GM23338 (cell line): ENCODE data around the gene ACOXL. TPM values are rescaled to one million over a fixed set of nuclear protein-coding genes. Genes with fewer than 3 reads are reported as not detected.

Source experiments
- ATAC-seq: fragments of 200-7000 bp; cut with Tn5 transposase; 3 replicates; pipeline ENCODE4 v1.9.1; 2020
- DNase-seq: peaks from one replicate; pipeline ENCODE4 v3.0.0-alpha.2; 2015; ENCODE audit warnings: low spot score
- H2AFZ ChIP-seq: fragments of 200-600 bp; sonication (generic); 2 replicates; pipeline ENCODE4 v1.8.0; 2016; ENCODE audit warnings: antibody characterized with exemption, mild to moderate bottlenecking, moderate library complexity
- H3F3A ChIP-seq: fragments of 200-600 bp; sonication (generic); replicated peaks from 2 replicates; pipeline ENCODE4 v1.8.0; 2017; ENCODE audit warnings: antibody characterized with exemption, mixed run types, low read depth
- H3K27ac ChIP-seq: fragments of 200-600 bp; sonication (generic); 2 replicates; pipeline ENCODE4 v1.6.1; 2016; ENCODE audit warnings: low read depth
- H3K27me3 ChIP-seq: fragments of 200-600 bp; sonication (generic); 2 replicates; pipeline ENCODE4 v1.8.0; 2016; ENCODE audit warnings: mild to moderate bottlenecking, mixed run types, moderate library complexity; ENCODE audit not compliant: insufficient read depth
- H3K36me3 ChIP-seq: fragments of 200-600 bp; sonication (generic); 2 replicates; pipeline ENCODE4 v1.8.0; 2016; ENCODE audit warnings: mild to moderate bottlenecking; ENCODE audit not compliant: insufficient read depth
- H3K4me1 ChIP-seq: fragments of 200-600 bp; sonication (generic); 2 replicates; pipeline ENCODE4 v1.8.0; 2016; ENCODE audit warnings: mild to moderate bottlenecking, moderate library complexity; ENCODE audit not compliant: insufficient read depth
- H3K4me2 ChIP-seq: fragments of 200-600 bp; sonication (generic); 2 replicates; pipeline ENCODE4 v1.7.1; 2017; ENCODE audit warnings: mixed run types
- H3K4me3 ChIP-seq: fragments of 200-600 bp; sonication (generic); 2 replicates; pipeline ENCODE4 v1.6.1; 2016; ENCODE audit warnings: mixed run types
- H3K79me2 ChIP-seq: fragments of 200-600 bp; sonication (generic); replicated peaks from 2 replicates; pipeline ENCODE4 v1.8.0; 2017; ENCODE audit warnings: mild to moderate bottlenecking; ENCODE audit not compliant: insufficient read depth
- H3K9me2 ChIP-seq: fragments of 200-600 bp; sonication (generic); 2 replicates; pipeline ENCODE4 v1.8.0; 2017; ENCODE audit not compliant: insufficient read depth
- H4K20me1 ChIP-seq: fragments of 200-600 bp; sonication (generic); replicated peaks from 2 replicates; pipeline ENCODE4 v1.8.0; 2017; ENCODE audit warnings: mild to moderate bottlenecking; ENCODE audit not compliant: insufficient read depth
- H3K27ac Mint-ChIP-seq: 2 replicates; pipeline ENCODE4 v1.8.0; 2020; ENCODE audit warnings: inconsistent platforms, mild to moderate bottlenecking, moderate library complexity, mixed read lengths
- H3K27me3 Mint-ChIP-seq: 3 replicates; pipeline ENCODE4 v1.8.0; 2022; ENCODE audit warnings: low read depth, mild to moderate bottlenecking, moderate library complexity, mixed read lengths, inconsistent platforms; ENCODE audit not compliant: insufficient read depth, poor library complexity
- H3K36me3 Mint-ChIP-seq: 3 replicates; pipeline ENCODE4 v1.8.0; 2021; ENCODE audit warnings: low read depth, mild to moderate bottlenecking, inconsistent platforms, moderate library complexity, mixed read lengths
- H3K4me1 Mint-ChIP-seq: 3 replicates; pipeline ENCODE4 v1.8.0; 2020; ENCODE audit warnings: mild to moderate bottlenecking, inconsistent platforms, mixed read lengths
- H3K4me3 Mint-ChIP-seq: 3 replicates; pipeline ENCODE4 v1.8.0; 2021; ENCODE audit warnings: moderate library complexity, mild to moderate bottlenecking, inconsistent platforms, mixed read lengths
- H3K9me3 Mint-ChIP-seq: 3 replicates; pipeline ENCODE4 v1.8.0; 2020; ENCODE audit warnings: moderate library complexity, mild to moderate bottlenecking, inconsistent platforms, mixed read lengths
- CREB1 ChIP-seq: fragments of 250-450 bp; sonication (Bioruptor Pico); IDR thresholded peaks from 2 replicates; pipeline ENCODE4 v1.5.0; 2020; ENCODE audit warnings: low read depth, mild to moderate bottlenecking, moderate library complexity
- ETS1 ChIP-seq: IDR thresholded peaks from 2 replicates; pipeline ENCODE4 v1.6.1; 2016; ENCODE audit warnings: antibody characterized with exemption
- EZH2 ChIP-seq: fragments of 200-600 bp; sonication (generic); IDR thresholded peaks from one replicate; pipeline ENCODE4 v1.8.0; 2017; ENCODE audit warnings: antibody characterized with exemption, mild to moderate bottlenecking, low read depth; ENCODE audit not compliant: unreplicated experiment
- EZH2phosphoT487 ChIP-seq: fragments of 200-600 bp; sonication (generic); IDR thresholded peaks from one replicate; pipeline ENCODE4 v1.8.1; 2018; ENCODE audit warnings: antibody characterized with exemption; ENCODE audit not compliant: unreplicated experiment
- JUNB ChIP-seq: IDR thresholded peaks from one replicate; pipeline ENCODE4 v1.6.1; 2016; ENCODE audit warnings: antibody characterized with exemption; ENCODE audit not compliant: unreplicated experiment
- NANOG ChIP-seq: IDR thresholded peaks from 2 replicates; pipeline ENCODE4 v1.6.1; 2016; ENCODE audit warnings: antibody characterized with exemption, borderline replicate concordance
- POLR2AphosphoS5 ChIP-seq: IDR thresholded peaks from 2 replicates; pipeline ENCODE4 v1.6.1; 2016; ENCODE audit warnings: antibody characterized with exemption, low read depth
- STAT1 ChIP-seq: IDR thresholded peaks from one replicate; pipeline ENCODE4 v1.6.1; 2016; ENCODE audit warnings: antibody characterized with exemption; ENCODE audit not compliant: unreplicated experiment
- ZNF114 ChIP-seq: fragments of 250-450 bp; sonication (Bioruptor Pico); IDR thresholded peaks from 2 replicates; pipeline ENCODE4 v1.5.0; 2020; ENCODE audit warnings: mild to moderate bottlenecking, moderate library complexity
- ZNF331 ChIP-seq: fragments of 250-450 bp; sonication (Bioruptor Pico); IDR thresholded peaks from 2 replicates; pipeline ENCODE4 v1.5.0; 2020; ENCODE audit warnings: low read depth, mild to moderate bottlenecking, moderate library complexity
- polyA plus RNA-seq: library from polyadenylated mRNA; unstranded; fragments of >200 nt; fragmentation: Nextera tagmentation; extraction: Ambion mirVana; gene quantifications from 2 replicates; pipeline ENCODE4 v1.2.1, GENCODE V29; 2016
- total RNA-seq: library from RNA; depleted of rRNA; stranded (reverse); fragments of >200 nt; shearing (Covaris generic); gene quantifications from 2 replicates; pipeline ENCODE4 v1.2.3, GENCODE V29; 2014
- TF ChIP-seq, protein P1 (sequence below): fragments of 250-450 bp; sonication (Bioruptor Pico); IDR thresholded peaks from 2 replicates; pipeline ENCODE4 v1.5.0; 2020; ENCODE audit warnings: mild to moderate bottlenecking, moderate library complexity
- TF ChIP-seq, protein P2 (sequence below), 2 experiments: fragments of 200-600 bp in 1 of 2; sonication (generic) in 1 of 2; conservative IDR thresholded peaks; 2 replicates each; pipeline versions ENCODE4 v1.5.1 to v1.6.1; 2016 to 2017; ENCODE audit warnings: antibody characterized with exemption in 2 of 2, low read depth in 2 of 2, mild to moderate bottlenecking in 2 of 2, moderate library complexity in 1 of 2
- TF ChIP-seq, protein P3 (sequence below): IDR thresholded peaks from one replicate; pipeline ENCODE4 v1.6.1; 2018; ENCODE audit warnings: antibody characterized with exemption; ENCODE audit not compliant: unreplicated experiment

ACOXL gene
- total and polyA plus RNA-seq, 2 experiments from 2014 or later, result 9.0 to 14.7 TPM

DNA sequence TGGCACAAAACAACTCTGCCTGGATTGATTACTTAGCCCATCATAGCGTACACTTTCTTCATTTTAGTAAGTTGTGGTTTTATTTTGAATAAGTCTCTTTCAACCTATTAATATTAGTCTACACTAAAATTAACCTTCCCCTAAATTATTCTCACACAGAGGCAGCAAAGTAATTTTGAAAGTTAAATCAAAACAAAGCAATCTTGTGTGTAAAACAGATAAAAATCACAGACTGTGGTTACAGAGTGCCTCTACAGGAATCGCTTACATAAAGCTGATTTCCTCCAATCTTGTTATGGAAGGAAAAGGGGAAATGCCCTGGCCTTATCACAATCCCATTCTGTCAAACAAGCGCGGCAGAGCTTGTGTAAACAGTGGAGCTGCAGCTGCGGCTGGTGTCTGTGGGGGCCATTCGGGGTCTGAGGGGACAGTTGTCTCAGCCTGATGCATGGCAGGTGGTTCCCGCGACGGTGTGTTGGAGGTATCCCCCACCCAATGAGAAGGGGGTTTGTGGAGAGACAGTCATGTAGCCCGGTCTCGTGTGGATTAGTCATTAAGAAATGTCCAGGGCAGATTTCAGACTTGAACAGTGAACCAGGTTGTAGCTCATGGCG, 430.5 kb downstream of the ACOXL start:
- no peaks in the 10 kb centered on the region; the same call in none of the 2 replicates for H4K20me1 ChIP-seq
- Mint-ChIP-seq H3K4me3 (no peak overlapping the region), H3K27ac (peak overlapping the region; percentile 62; the same call in 1 of the 2 replicates)

More for the DNA sequence above, 430.5 kb downstream of the ACOXL start:
- peaks cover 29% of the 10 kb centered on the region for H3K36me3 Mint-ChIP-seq
- peaks cover 36% of the 10 kb centered on the region for H3K4me1 Mint-ChIP-seq
- H3K27me3 Mint-ChIP-seq, result peaks cover 6% of the 10 kb centered on the region
- Histone ChIP-seq H3K36me3 (0 out of 2 replicates have a peak, but pooled peaks cover 6% of the 10 kb centered on the region), H3K79me2 (peaks cover 40% of the 10 kb centered on the region), H3K4me2 (peak overlapping the region; percentile 30; the same call in 1 of the 2 replicates), H3K27ac (peak overlapping the region; percentile 55), H3F3A (no peaks in the 10 kb centered on the region), H3K27me3 (no peaks in the 10 kb centered on the region), H3K9me2 (no peaks in the 10 kb centered on the region), H3K4me3 (no peak overlapping the region), H3K4me1 (peaks cover 21% of the 10 kb centered on the region), H2AFZ (no peak overlapping the region)
- no peaks in the 10 kb centered on the region for H3K9me3 Mint-ChIP-seq
- TF ChIP-seq, protein P1, sequence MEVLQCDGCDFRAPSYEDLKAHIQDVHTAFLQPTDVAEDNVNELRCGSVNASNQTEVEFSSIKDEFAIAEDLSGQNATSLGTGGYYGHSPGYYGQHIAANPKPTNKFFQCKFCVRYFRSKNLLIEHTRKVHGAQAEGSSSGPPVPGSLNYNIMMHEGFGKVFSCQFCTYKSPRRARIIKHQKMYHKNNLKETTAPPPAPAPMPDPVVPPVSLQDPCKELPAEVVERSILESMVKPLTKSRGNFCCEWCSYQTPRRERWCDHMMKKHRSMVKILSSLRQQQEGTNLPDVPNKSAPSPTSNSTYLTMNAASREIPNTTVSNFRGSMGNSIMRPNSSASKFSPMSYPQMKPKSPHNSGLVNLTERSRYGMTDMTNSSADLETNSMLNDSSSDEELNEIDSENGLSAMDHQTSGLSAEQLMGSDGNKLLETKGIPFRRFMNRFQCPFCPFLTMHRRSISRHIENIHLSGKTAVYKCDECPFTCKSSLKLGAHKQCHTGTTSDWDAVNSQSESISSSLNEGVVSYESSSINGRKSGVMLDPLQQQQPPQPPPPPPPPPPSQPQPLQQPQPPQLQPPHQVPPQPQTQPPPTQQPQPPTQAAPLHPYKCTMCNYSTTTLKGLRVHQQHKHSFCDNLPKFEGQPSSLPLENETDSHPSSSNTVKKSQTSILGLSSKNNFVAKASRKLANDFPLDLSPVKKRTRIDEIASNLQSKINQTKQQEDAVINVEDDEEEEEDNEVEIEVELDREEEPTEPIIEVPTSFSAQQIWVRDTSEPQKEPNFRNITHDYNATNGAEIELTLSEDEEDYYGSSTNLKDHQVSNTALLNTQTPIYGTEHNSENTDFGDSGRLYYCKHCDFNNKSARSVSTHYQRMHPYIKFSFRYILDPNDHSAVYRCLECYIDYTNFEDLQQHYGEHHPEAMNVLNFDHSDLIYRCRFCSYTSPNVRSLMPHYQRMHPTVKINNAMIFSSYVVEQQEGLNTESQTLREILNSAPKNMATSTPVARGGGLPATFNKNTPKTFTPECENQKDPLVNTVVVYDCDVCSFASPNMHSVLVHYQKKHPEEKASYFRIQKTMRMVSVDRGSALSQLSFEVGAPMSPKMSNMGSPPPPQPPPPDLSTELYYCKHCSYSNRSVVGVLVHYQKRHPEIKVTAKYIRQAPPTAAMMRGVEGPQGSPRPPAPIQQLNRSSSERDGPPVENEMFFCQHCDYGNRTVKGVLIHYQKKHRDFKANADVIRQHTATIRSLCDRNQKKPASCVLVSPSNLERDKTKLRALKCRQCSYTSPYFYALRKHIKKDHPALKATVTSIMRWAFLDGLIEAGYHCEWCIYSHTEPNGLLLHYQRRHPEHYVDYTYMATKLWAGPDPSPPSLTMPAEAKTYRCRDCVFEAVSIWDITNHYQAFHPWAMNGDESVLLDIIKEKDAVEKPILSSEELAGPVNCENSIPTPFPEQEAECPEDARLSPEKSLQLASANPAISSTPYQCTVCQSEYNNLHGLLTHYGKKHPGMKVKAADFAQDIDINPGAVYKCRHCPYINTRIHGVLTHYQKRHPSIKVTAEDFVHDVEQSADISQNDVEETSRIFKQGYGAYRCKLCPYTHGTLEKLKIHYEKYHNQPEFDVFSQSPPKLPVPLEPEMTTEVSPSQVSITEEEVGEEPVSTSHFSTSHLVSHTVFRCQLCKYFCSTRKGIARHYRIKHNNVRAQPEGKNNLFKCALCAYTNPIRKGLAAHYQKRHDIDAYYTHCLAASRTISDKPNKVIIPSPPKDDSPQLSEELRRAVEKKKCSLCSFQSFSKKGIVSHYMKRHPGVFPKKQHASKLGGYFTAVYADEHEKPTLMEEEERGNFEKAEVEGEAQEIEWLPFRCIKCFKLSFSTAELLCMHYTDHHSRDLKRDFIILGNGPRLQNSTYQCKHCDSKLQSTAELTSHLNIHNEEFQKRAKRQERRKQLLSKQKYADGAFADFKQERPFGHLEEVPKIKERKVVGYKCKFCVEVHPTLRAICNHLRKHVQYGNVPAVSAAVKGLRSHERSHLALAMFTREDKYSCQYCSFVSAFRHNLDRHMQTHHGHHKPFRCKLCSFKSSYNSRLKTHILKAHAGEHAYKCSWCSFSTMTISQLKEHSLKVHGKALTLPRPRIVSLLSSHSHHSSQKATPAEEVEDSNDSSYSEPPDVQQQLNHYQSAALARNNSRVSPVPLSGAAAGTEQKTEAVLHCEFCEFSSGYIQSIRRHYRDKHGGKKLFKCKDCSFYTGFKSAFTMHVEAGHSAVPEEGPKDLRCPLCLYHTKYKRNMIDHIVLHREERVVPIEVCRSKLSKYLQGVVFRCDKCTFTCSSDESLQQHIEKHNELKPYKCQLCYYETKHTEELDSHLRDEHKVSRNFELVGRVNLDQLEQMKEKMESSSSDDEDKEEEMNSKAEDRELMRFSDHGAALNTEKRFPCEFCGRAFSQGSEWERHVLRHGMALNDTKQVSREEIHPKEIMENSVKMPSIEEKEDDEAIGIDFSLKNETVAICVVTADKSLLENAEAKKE (CRISPR knock-in tag), result no peak
- no peak for TF ChIP-seq EZH2
- TF ChIP-seq CREB1, result no peak
- no peak for TF ChIP-seq ZNF331 (CRISPR knock-in tag)
- TF ChIP-seq, protein P2, sequence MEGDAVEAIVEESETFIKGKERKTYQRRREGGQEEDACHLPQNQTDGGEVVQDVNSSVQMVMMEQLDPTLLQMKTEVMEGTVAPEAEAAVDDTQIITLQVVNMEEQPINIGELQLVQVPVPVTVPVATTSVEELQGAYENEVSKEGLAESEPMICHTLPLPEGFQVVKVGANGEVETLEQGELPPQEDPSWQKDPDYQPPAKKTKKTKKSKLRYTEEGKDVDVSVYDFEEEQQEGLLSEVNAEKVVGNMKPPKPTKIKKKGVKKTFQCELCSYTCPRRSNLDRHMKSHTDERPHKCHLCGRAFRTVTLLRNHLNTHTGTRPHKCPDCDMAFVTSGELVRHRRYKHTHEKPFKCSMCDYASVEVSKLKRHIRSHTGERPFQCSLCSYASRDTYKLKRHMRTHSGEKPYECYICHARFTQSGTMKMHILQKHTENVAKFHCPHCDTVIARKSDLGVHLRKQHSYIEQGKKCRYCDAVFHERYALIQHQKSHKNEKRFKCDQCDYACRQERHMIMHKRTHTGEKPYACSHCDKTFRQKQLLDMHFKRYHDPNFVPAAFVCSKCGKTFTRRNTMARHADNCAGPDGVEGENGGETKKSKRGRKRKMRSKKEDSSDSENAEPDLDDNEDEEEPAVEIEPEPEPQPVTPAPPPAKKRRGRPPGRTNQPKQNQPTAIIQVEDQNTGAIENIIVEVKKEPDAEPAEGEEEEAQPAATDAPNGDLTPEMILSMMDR (conservative IDR thresholded peaks at IDR 0.05; ENCODE audit: low read depth in 2 of 2), result no peak
- TF ChIP-seq JUNB, result no peak
- TF ChIP-seq POLR2AphosphoS5, result no peak
- no peak for TF ChIP-seq EZH2phosphoT487
- no peak for TF ChIP-seq STAT1
- no peak for TF ChIP-seq ZNF114 (CRISPR knock-in tag)
- no peak for TF ChIP-seq ETS1
- no peak for TF ChIP-seq NANOG
- TF ChIP-seq, protein P3, sequence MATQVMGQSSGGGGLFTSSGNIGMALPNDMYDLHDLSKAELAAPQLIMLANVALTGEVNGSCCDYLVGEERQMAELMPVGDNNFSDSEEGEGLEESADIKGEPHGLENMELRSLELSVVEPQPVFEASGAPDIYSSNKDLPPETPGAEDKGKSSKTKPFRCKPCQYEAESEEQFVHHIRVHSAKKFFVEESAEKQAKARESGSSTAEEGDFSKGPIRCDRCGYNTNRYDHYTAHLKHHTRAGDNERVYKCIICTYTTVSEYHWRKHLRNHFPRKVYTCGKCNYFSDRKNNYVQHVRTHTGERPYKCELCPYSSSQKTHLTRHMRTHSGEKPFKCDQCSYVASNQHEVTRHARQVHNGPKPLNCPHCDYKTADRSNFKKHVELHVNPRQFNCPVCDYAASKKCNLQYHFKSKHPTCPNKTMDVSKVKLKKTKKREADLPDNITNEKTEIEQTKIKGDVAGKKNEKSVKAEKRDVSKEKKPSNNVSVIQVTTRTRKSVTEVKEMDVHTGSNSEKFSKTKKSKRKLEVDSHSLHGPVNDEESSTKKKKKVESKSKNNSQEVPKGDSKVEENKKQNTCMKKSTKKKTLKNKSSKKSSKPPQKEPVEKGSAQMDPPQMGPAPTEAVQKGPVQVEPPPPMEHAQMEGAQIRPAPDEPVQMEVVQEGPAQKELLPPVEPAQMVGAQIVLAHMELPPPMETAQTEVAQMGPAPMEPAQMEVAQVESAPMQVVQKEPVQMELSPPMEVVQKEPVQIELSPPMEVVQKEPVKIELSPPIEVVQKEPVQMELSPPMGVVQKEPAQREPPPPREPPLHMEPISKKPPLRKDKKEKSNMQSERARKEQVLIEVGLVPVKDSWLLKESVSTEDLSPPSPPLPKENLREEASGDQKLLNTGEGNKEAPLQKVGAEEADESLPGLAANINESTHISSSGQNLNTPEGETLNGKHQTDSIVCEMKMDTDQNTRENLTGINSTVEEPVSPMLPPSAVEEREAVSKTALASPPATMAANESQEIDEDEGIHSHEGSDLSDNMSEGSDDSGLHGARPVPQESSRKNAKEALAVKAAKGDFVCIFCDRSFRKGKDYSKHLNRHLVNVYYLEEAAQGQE, result no peak
- ATAC-seq (no peak), DNase-seq (no peak)
